GM12878 (cell line): ENCODE data around the gene WIPF2. TPM values are rescaled to one million over a fixed set of nuclear protein-coding genes. Genes with fewer than 3 reads are reported as not detected.

Experiments
- ASH2L ChIP-seq: fragments of 300-600, 200-600 bp; sonication (generic); IDR thresholded peaks from 2 replicates; pipeline ENCODE4 v1.6.1; 2017; ENCODE audit warnings: low read depth, mild to moderate bottlenecking, borderline replicate concordance
- ATF7 ChIP-seq: fragments of 450-650 bp; IDR thresholded peaks from 2 replicates; pipeline ENCODE4 v1.6.1; 2016; ENCODE audit warnings: low read depth, mild to moderate bottlenecking
- BHLHE40 ChIP-seq, 2 experiments: fragments of 450-650 bp in 1 of 2; IDR thresholded peaks; 2 replicates each; pipeline ENCODE4 v1.6.1; 2011 to 2017; ENCODE audit warnings: low read depth in 2 of 2, borderline replicate concordance in 1 of 2, improper control_type of control experiment in 1 of 2, low read length in 1 of 2, mild to moderate bottlenecking in 1 of 2
- BMI1 ChIP-seq: fragments of 450-650 bp; IDR thresholded peaks from 2 replicates; pipeline ENCODE4 v1.6.1; 2016; ENCODE audit warnings: mild to moderate bottlenecking, moderate library complexity, borderline replicate concordance
- BRCA1 ChIP-seq: IDR thresholded peaks from 2 replicates; pipeline ENCODE4 v1.6.1; 2011; ENCODE audit warnings: low read depth, low read length, improper control_type of control experiment
- CHD1 ChIP-seq: IDR thresholded peaks from 2 replicates; pipeline ENCODE4 v1.6.1; 2012; ENCODE audit warnings: low read depth, low read length, improper control_type of control experiment
- CHD2 ChIP-seq: IDR thresholded peaks from 2 replicates; pipeline ENCODE4 v1.6.1; 2011; ENCODE audit warnings: low read depth, low read length, improper control_type of control experiment, borderline replicate concordance
- EZH2 ChIP-seq: IDR thresholded peaks from 2 replicates; pipeline ENCODE4 v1.6.1; 2012; ENCODE audit warnings: low read depth, mild to moderate bottlenecking, control low read depth, inconsistent platforms, low read length, borderline replicate concordance; ENCODE audit not compliant: control insufficient read depth
- FOS ChIP-seq: IDR thresholded peaks from 3 replicates; pipeline ENCODE4 v1.6.1; 2011; ENCODE audit warnings: borderline replicate concordance; ENCODE audit not compliant: insufficient read length; ENCODE audit errors: extremely low read depth
- HCFC1 ChIP-seq: fragments of 150-350 bp; IDR thresholded peaks from 2 replicates; pipeline ENCODE4 v1.6.1; 2014; ENCODE audit warnings: low read length
- HSF1 ChIP-seq: fragments of 150-350 bp; IDR thresholded peaks from 2 replicates; pipeline ENCODE4 v1.6.1; 2014; ENCODE audit warnings: mild to moderate bottlenecking, low read depth, low read length
- IRF3 ChIP-seq: fragments of 450-650 bp; IDR thresholded peaks from 2 replicates; pipeline ENCODE4 v1.6.1; 2014; ENCODE audit warnings: mild to moderate bottlenecking
- IRF4 ChIP-seq: IDR thresholded peaks from 2 replicates; pipeline ENCODE4 v1.6.1; 2011; ENCODE audit warnings: low read depth, low read length
- IRF5 ChIP-seq: fragments of 450-650 bp; IDR thresholded peaks from 2 replicates; pipeline ENCODE4 v1.6.1; 2017; ENCODE audit warnings: borderline replicate concordance
- JUND ChIP-seq: IDR thresholded peaks from 2 replicates; pipeline ENCODE4 v1.6.1; 2012; ENCODE audit warnings: low read depth, mild to moderate bottlenecking, low read length, improper control_type of control experiment, moderate library complexity
- KAT2A ChIP-seq: conservative IDR thresholded peaks from 2 replicates; pipeline ENCODE4 v1.6.1; 2011; ENCODE audit warnings: low read depth, low read length; ENCODE audit not compliant: control insufficient read depth
- LARP7 ChIP-seq: fragments of 450-650 bp; IDR thresholded peaks from 2 replicates; pipeline ENCODE4 v1.6.1; 2017; ENCODE audit warnings: mild to moderate bottlenecking
- NFIC ChIP-seq: IDR thresholded peaks from 2 replicates; pipeline ENCODE4 v1.6.1; 2012; ENCODE audit warnings: low read depth, mild to moderate bottlenecking, inconsistent platforms, low read length, moderate library complexity
- NR2F1 ChIP-seq: fragments of 450-650 bp; conservative IDR thresholded peaks from 2 replicates; pipeline ENCODE4 v1.6.1; 2017; ENCODE audit warnings: mild to moderate bottlenecking
- POLR2AphosphoS5 ChIP-seq: IDR thresholded peaks from 2 replicates; pipeline ENCODE4 v1.6.1; 2011; ENCODE audit warnings: mild to moderate bottlenecking, low read length, inconsistent platforms
- SIN3A ChIP-seq: IDR thresholded peaks from 2 replicates; pipeline ENCODE4 v1.6.1; 2012; ENCODE audit warnings: low read depth, low read length, improper control_type of control experiment
- SIX5 ChIP-seq: IDR thresholded peaks from 2 replicates; pipeline ENCODE4 v1.6.1; 2011; ENCODE audit warnings: mild to moderate bottlenecking, low read depth, low read length, moderate library complexity; ENCODE audit not compliant: severe bottlenecking
- SMC3 ChIP-seq: IDR thresholded peaks from 2 replicates; pipeline ENCODE4 v1.6.1; 2011; ENCODE audit warnings: low read length, improper control_type of control experiment, borderline replicate concordance
- SREBF1 ChIP-seq: IDR thresholded peaks from 2 replicates; pipeline ENCODE4 v1.6.1; 2012; ENCODE audit warnings: mild to moderate bottlenecking, low read length
- TCF3 ChIP-seq: IDR thresholded peaks from 2 replicates; pipeline ENCODE4 v1.6.1; 2012; ENCODE audit warnings: low read depth, mild to moderate bottlenecking, low read length, borderline replicate concordance; ENCODE audit not compliant: insufficient read depth
- WRNIP1 ChIP-seq: IDR thresholded peaks from 2 replicates; pipeline ENCODE4 v1.6.1; 2011; ENCODE audit warnings: low read depth, low read length, improper control_type of control experiment, borderline replicate concordance
- ZZZ3 ChIP-seq: IDR thresholded peaks from 2 replicates; pipeline ENCODE4 v1.6.1; 2011; ENCODE audit warnings: low read depth; ENCODE audit not compliant: control insufficient read depth, insufficient read length
- polyA plus RNA-seq, 11 experiments: library from polyadenylated mRNA; depleted of rRNA in 4 of 11; unstranded in 6 of 11; stranded (reverse) in 5 of 11; fragments of >200 nt; fragmentation: Nextera tagmentation in 4 of 11; fragmentation: Illumina TruSeq in 1 of 11; extraction: Ambion mirVana in 4 of 11; extraction: Trizol in 1 of 11; gene quantifications; 1 replicate in 1 of 11; 2 replicates in 10 of 11; pipeline versions ENCODE4 v1.2.1 to v1.2.3, GENCODE V29; 2011 to 2016; ENCODE audit warnings: inconsistent platforms in 2 of 11, missing spikeins in 2 of 11, low read depth in 1 of 11
- total RNA-seq, 4 experiments: library from RNA; depleted of rRNA in 3 of 4; stranded (reverse); fragments of >200 nt in 3 of 4; fragmentation: Illumina TruSeq in 1 of 4; extraction: Trizol in 1 of 4; gene quantifications; 2 replicates each; pipeline versions ENCODE4 v1.2.1 to v1.2.3, GENCODE V29; 2013 to 2021

Gene WIPF2
- total and polyA plus RNA-seq, 10 of the 15 experiments (the other 5 are each of a cell fraction or from before 2014, with no cell fraction given): 4.2 to 20.8 (median 7.1) TPM

DNA sequence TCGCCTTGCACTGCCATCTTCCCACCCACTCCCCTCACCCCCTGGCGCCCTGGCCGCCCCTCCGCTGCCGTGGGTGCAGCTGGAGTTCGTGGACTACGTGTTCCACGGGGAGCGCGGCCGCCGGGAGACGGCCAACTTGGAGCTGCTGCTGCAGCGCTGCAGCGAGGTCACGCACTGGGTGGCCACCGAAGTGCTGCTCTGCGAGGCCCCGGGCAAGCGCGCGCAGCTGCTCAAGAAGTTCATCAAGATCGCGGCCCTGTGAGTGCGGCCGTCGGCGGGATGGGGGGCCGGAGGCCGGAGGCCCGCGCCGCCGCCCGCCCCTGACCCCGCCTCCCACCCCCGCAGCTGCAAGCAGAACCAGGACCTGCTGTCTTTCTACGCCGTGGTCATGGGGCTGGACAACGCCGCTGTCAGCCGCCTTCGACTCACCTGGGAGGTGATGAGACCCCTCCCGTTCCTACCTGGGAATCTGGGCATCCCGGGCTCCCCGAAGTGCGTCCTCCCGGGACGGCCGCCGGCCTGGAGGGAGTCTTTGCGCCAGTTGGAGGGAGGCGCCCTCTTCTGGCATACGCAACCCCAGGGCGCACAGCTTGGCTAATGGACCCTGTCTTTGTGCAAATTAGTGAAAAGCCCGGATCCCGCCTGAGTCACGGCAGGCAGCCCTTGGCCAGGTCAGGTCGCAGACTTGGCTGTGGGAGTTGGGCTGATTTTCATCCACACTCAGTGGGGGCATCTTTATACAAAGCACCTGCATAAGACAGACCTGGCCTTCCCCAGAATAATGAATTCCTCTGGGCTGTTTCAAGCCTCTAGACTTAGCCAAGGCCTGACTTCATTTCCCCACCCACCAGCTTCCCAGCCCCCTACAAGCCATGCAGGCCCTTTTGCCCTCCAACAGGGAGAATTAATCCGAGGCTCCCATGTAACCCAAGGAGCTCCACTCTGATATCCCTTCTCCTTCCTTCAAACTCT lies 27.6 kb upstream of the WIPF2 start (continued):
- TF ChIP-seq IRF5: no peak
- TF ChIP-seq SIX5: no peak
- TF ChIP-seq HCFC1: no peak
- no peak for TF ChIP-seq JUND
- no peak for TF ChIP-seq NFIC
- TF ChIP-seq CHD2: 0 out of 2 replicates have a peak, but pooled peaks have one; percentile 40
- no peak for TF ChIP-seq BMI1
- TF ChIP-seq SREBF1: no peak
- no peak for TF ChIP-seq SIN3A
- TF ChIP-seq IRF4: 0 out of 2 replicates have a peak, but pooled peaks have one; percentile 8
- TF ChIP-seq ZZZ3: no peak
- TF ChIP-seq KAT2A: no peak
- no peak for TF ChIP-seq ATF7
- TF ChIP-seq HSF1: no peak
- peak; percentile 30 to 35; a peak in 1 of 4 replicates for TF ChIP-seq BHLHE40 (IDR thresholded peaks at IDR 0.05; ENCODE audit: borderline replicate concordance in 1 of 2, low read depth in 2 of 2, low read length in 1 of 2)
- TF ChIP-seq TCF3: no peak
- TF ChIP-seq CHD1: no peak
- TF ChIP-seq FOS: no peak
- no peak for TF ChIP-seq EZH2
- TF ChIP-seq SMC3: peak; percentile 65
- no peak for TF ChIP-seq BRCA1
- TF ChIP-seq LARP7: no peak
- TF ChIP-seq IRF3: no peak
- no peak for TF ChIP-seq POLR2AphosphoS5
- peak; percentile 44; the same call in 1 of the 2 replicates for TF ChIP-seq NR2F1
- TF ChIP-seq WRNIP1: no peak
- no peak for TF ChIP-seq ASH2L
